ENCODE measurements around the gene C2CD3. TPM values are rescaled to one million over a fixed set of nuclear protein-coding genes. Genes with fewer than 3 reads are reported as not detected.
"Not testable (repeated sequence)": the region's sequence is repeated elsewhere in the genome, so short reads cannot be mapped to it uniquely, and the experiment has no call there.

C2CD3 gene
- total and polyA plus RNA-seq, 9 of the 15 experiments (the other 6 are each of a cell fraction or from before 2014, with no cell fraction given), result 4.4 to 20.2 (median 15.4) TPM

- TF ChIP-seq MEF2A (IDR thresholded peaks at IDR 0.05; ENCODE audit: control insufficient read depth, low read depth, low read length) (no peak), NFE2 (IDR thresholded peaks at IDR 0.05; ENCODE audit: low read depth) (no peak), ZNF165 (CRISPR knock-in tag; IDR thresholded peaks at IDR 0.05; ENCODE audit: borderline replicate concordance) (no peak), ZNF217 (CRISPR knock-in tag; IDR thresholded peaks at IDR 0.05) (no peak), PREB (CRISPR knock-in tag; IDR thresholded peaks at IDR 0.05) (no peak)
These were observed 49.0 kb downstream of the C2CD3 start (continued) for GRCh38 chr11:74121804-74122203.

- H3K9me1 ChIP-seq (ENCODE audit: control insufficient read depth, insufficient read depth, low read length); H3K36me3 ChIP-seq (ENCODE audit: control insufficient read depth, insufficient read depth, low read length); H3K27me3 ChIP-seq (ENCODE audit: control insufficient read depth in 2 of 2, insufficient read depth in 2 of 2, low read length in 2 of 2); H3K79me2 ChIP-seq (ENCODE audit: control insufficient read depth, insufficient read depth, low read length); intact Hi-C loops (cut with micrococcal nuclease); POLR2A ChIA-PET; H4K20me1 ChIP-seq (replicated peaks; ENCODE audit: control insufficient read depth, insufficient read depth, low read length); BruUV-seq (replicated peaks); FAIRE-seq; H3K9ac ChIP-seq (ENCODE audit: insufficient read depth in 1 of 2, low read depth in 2 of 2, low read length in 2 of 2); in situ Hi-C loops (cut with MboI); H3K4me1 ChIP-seq (replicated peaks in 1 of 2; ENCODE audit: control insufficient read depth in 2 of 2, insufficient read depth in 2 of 2, low read length in 2 of 2); H3K27ac ChIP-seq (ENCODE audit: extremely low read depth, low read depth, low read length); H3K9me3 ChIP-seq (replicated peaks; ENCODE audit: control insufficient read depth, insufficient read depth, low read depth, low read length); H2AFZ ChIP-seq (ENCODE audit: low read depth, low read length); DNase-seq (ENCODE audit: extremely low read depth in 1 of 4, low spot score in 3 of 4); H3K4me2 ChIP-seq (ENCODE audit: insufficient read depth, low read length); ATAC-seq; CTCF ChIA-PET (ENCODE audit: low intra/inter-chr PET ratio); H3K4me3 ChIP-seq: not testable (repeated sequence)
- TF ChIP-seq RBM25 (IDR thresholded peaks at IDR 0.05; ENCODE audit: low read depth, low read length, severe bottlenecking) (peak; percentile 19), KDM1A (IDR thresholded peaks at IDR 0.05) (peak in 1 of 2 experiments; percentile 38; a peak in 1 of 4 replicates), ZNF121 (CRISPR knock-in tag; conservative IDR thresholded peaks at IDR 0.05) (peak; percentile 38), ZNF146 (CRISPR knock-in tag; IDR thresholded peaks at IDR 0.05; ENCODE audit: unreplicated experiment) (peak; percentile 95), BCOR (IDR thresholded peaks at IDR 0.05) (0 out of 2 replicates have a peak, but pooled peaks have one; percentile 31)
- whole genome bisulfite sequencing (ENCODE audit: insufficient coverage, low coverage, missing lambda C conversion rate), result 88% methylated on average over 5 of the region's 5 CpGs
These were observed 50.4 kb downstream of the C2CD3 start for GRCh38 chr11:74120260-74121035.
